Left ventricle myocardium inferior (tissue), 1 donor: ENCODE results near the gene MTHFSD. TPM values are rescaled to one million over a fixed set of nuclear protein-coding genes. Genes with fewer than 3 reads are reported as not detected.

Source experiments
- DNase-seq: peaks from one replicate; pipeline ENCODE4 v3.0.0-alpha.2; 2020
- H3K27ac ChIP-seq: fragments of 200-600 bp; replicated peaks from 2 replicates; pipeline ENCODE4 v1.8.0; 2021
- H3K27me3 ChIP-seq: fragments of 200-600 bp; 2 replicates; pipeline ENCODE4 v1.8.0; 2021; ENCODE audit warnings: low read depth
- H3K36me3 ChIP-seq: fragments of 200-600 bp; 2 replicates; pipeline ENCODE4 v1.8.0; 2021
- H3K4me1 ChIP-seq: fragments of 200-600 bp; 2 replicates; pipeline ENCODE4 v1.8.0; 2021
- H3K4me3 ChIP-seq: fragments of 200-600 bp; 2 replicates; pipeline ENCODE4 v1.8.0; 2021; ENCODE audit warnings: mild to moderate bottlenecking, moderate library complexity
- H3K9me3 ChIP-seq: fragments of 200-600 bp; replicated peaks from 2 replicates; pipeline ENCODE4 v1.8.0; 2021
- intact Hi-C: fragments of 100-400 bp; cut with micrococcal nuclease; formaldehyde crosslinking; loops from one replicate; pipeline ENCODE4 v1.11.0; 2022
- total RNA-seq: library from RNA; stranded (reverse); fragmentation: NEBNext Ultra II Directional; extraction: Animal tissue kit (Norgen Biotek cat#: 25700); gene quantifications from one replicate; pipeline ENCODE4 v1.2.1, GENCODE V29; 2021
- TF ChIP-seq, protein P1 (sequence below): fragments of 200-600 bp; IDR thresholded peaks from 2 replicates; pipeline ENCODE4 v1.8.0; 2021; ENCODE audit warnings: antibody characterized with exemption, mild to moderate bottlenecking, borderline replicate concordance
- donor health status: DM: no; HTN: yes; CAD: no; lungs with severe emphysema.

Gene MTHFSD
- total RNA-seq, 1 donor from 2014 or later = 10.2 TPM

DNA sequence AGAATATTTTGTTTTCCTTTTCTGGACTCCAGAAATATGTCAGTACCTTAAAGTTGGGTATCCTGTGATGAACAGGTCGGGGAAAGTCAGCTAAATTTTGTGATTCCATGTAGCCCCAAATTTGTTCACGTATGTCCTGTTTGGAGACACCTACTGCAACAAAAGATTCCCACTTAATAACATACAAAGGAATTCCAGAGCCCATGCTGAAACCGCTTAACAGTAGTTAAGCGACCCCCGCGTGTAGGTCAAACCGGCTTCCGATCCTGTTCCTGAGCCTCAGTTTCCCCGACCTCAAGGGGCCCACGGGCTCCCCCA is 477 bp downstream of the MTHFSD start:
- Histone ChIP-seq H3K9me3 (no peaks in the 10 kb centered on the region), H3K4me1 (peaks cover 28% of the 10 kb centered on the region), H3K36me3 (peaks cover 14% of the 10 kb centered on the region), H3K27ac (peak overlapping the region; percentile 86), H3K27me3 (peaks cover 25% of the 10 kb centered on the region), H3K4me3 (peak overlapping the region; percentile 97)
- no peak for DNase-seq
- TF ChIP-seq, protein P1, sequence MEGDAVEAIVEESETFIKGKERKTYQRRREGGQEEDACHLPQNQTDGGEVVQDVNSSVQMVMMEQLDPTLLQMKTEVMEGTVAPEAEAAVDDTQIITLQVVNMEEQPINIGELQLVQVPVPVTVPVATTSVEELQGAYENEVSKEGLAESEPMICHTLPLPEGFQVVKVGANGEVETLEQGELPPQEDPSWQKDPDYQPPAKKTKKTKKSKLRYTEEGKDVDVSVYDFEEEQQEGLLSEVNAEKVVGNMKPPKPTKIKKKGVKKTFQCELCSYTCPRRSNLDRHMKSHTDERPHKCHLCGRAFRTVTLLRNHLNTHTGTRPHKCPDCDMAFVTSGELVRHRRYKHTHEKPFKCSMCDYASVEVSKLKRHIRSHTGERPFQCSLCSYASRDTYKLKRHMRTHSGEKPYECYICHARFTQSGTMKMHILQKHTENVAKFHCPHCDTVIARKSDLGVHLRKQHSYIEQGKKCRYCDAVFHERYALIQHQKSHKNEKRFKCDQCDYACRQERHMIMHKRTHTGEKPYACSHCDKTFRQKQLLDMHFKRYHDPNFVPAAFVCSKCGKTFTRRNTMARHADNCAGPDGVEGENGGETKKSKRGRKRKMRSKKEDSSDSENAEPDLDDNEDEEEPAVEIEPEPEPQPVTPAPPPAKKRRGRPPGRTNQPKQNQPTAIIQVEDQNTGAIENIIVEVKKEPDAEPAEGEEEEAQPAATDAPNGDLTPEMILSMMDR = no peak
- intact Hi-C loops = no loop called here

DNA sequence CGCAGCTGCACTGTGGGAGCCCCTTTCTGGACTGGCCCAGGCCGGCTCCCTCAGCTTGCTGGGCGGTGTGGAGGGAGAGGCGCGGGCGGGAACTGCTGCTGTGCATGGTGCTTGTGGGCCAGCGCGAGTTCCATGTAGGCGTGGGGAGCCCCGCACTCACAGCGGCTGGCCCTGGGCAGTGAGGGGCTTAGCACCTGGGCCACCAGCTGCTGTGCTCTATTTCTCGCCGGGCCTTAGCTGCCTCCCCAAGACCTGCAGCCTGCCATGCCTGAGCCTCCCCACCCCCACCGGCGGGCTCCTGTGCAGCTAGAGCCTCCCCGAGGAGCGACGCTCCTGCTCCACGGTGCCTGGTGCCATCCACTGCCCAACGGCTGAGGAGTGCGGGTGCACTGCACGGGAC is 1.7 kb downstream of the MTHFSD start:
- Histone ChIP-seq H3K4me3 (no peak overlapping the region), H3K4me1 (peaks cover 28% of the 10 kb centered on the region), H3K27me3 (peaks cover 13% of the 10 kb centered on the region), H3K9me3 (no peaks in the 10 kb centered on the region), H3K36me3 (peaks cover 21% of the 10 kb centered on the region), H3K27ac (no peak overlapping the region)
- no peak for DNase-seq
- intact Hi-C loops = no loop called here
- TF ChIP-seq, protein P1 = no peak

DNA sequence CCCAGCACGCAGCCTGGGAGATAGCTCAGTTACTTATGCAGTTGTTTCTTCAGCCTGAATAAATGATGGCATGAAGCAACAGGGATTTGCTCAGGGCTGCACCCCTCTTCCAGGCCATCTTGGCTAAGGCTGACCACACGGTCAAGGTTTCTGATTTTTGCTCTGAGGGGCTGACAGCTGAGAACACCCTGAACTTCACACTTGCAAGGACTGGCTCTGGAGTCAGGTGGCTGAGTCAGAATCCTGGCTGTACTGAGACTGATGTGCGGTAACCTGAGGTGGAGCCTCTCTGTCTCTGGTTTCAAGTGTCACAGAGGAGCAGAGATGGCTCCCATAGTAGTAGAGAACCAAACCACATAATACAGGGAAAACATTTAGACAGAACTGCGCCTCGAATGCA is 4.8 kb downstream of the MTHFSD start:
- Histone ChIP-seq H3K27ac (no peak overlapping the region), H3K36me3 (peaks cover 51% of the 10 kb centered on the region), H3K27me3 (no peaks in the 10 kb centered on the region), H3K4me3 (no peak overlapping the region), H3K4me1 (peaks cover 44% of the 10 kb centered on the region), H3K9me3 (no peaks in the 10 kb centered on the region)
- intact Hi-C loops = no loop called here
- DNase-seq = no peak
- TF ChIP-seq, protein P1 = no peak

DNA sequence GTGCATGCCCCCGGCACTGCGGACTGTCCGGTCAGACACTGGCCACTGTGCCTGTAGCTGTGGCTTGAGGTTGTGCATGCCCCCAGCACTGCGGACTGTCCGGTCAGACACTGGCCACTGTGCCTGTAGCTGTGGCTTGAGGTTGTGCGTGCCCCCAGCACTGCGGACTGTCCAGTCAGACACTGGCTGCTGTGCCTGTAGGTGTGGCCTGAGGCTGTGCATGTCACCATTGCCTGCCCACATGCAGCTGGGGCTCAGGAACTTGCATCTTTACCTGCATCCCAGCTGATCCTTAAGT is 5.2 kb downstream of the MTHFSD start:
- H3K36me3 ChIP-seq = peaks cover 55% of the 10 kb centered on the region
- TF ChIP-seq, protein P1 = no peak
- intact Hi-C loops = no loop called here

DNA sequence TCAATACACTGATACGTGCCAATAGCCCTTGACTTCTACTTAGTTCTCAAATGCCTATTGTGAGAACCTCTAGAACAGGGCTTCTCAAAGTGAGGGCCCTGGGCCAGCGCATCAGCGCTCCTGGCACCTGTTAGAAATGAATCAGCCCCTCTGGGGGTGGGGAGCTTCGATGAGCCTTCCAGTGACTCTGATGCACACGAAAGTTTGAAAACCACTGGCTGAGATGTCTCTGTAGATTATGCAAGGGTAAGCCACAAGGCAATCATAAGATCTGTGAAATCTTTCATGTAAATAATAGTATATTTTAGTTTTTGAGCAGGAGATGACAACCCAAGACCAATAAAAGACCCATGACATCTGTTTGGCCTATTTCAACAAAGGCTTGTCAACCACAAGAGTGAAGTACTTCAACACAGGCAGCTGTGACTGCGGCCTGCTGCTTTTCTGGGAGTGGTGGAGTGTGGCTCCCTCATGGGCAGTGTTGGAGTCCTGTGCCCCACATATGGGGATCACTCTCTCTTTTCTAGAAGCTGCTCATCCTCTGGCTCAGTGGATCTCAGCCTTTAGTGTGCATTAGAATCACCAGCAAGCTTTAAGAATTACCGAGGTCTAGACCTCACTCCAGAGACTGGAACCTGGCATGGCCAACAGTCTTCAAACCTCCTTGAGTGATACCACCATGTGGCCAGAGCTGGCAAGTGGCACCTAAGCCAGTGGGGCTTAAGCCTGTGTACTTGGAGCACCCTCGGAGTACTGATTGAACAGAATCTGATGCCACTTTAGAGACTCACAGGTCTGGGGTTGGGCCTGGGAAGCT is 5.8 kb downstream of the MTHFSD start:
- Histone ChIP-seq H3K27me3 (no peaks in the 10 kb centered on the region), H3K4me1 (peaks cover 35% of the 10 kb centered on the region), H3K27ac (no peak overlapping the region), H3K36me3 (peaks cover 60% of the 10 kb centered on the region), H3K9me3 (no peaks in the 10 kb centered on the region), H3K4me3 (no peak overlapping the region)
- intact Hi-C loops = no loop called here
- TF ChIP-seq, protein P1 = no peak
- DNase-seq = no peak

More for the DNA sequence above, 5.2 kb downstream of the MTHFSD start:
- Histone ChIP-seq H3K4me1 (peaks cover 41% of the 10 kb centered on the region), H3K9me3 (no peaks in the 10 kb centered on the region), H3K27ac (no peak overlapping the region), H3K4me3 (no peak overlapping the region), H3K27me3 (no peaks in the 10 kb centered on the region)
- no peak for DNase-seq
